HG03064 (cell line): Measurements from ENCODE around the gene SMTN.
"Not testable (repeated sequence)": the region's sequence is repeated elsewhere in the genome, so short reads cannot be mapped to it uniquely, and the experiment has no call there.

ENCODE experiments used
- ATAC-seq: cut with Tn5 transposase; IDR thresholded peaks from one replicate; pipeline ENCODE4 v1.9.1; 2021; ENCODE audit warnings: low read depth; ENCODE audit not compliant: unreplicated experiment

SMTN gene

GRCh38 chr22:31103111-31103510, 22.0 kb downstream of the SMTN start:
- no peak for ATAC-seq

- no peak for ATAC-seq
Measured at GRCh38 chr22:31103899-31104694, 23.0 kb downstream of the SMTN start.

GRCh38 chr22:31104869-31105268, 23.8 kb downstream of the SMTN start:
- no peak for ATAC-seq

- no peak for ATAC-seq
Measured at GRCh38 chr22:31105282-31105929, 24.3 kb downstream of the SMTN start.

- ATAC-seq, result no peak
Measured at GRCh38 chr22:31106001-31106571, 25.0 kb downstream of the SMTN start.

GRCh38 chr22:31106731-31107177, 25.6 kb downstream of the SMTN start:
- ATAC-seq, result no peak

GRCh38 chr22:31107178-31107893, 26.2 kb downstream of the SMTN start, which contains the start of gene SELENOM:
SELENOM (minus strand) TSS chr22:31107568; CDS start chr22:31107505, 63 bp downstream.
- peak; percentile 72 for ATAC-seq

- ATAC-seq, result no peak
Measured at GRCh38 chr22:31107894-31108218, 26.7 kb downstream of the SMTN start.

- ATAC-seq, result not testable (repeated sequence)
Measured at GRCh38 chr22:31112547-31113091, 31.5 kb downstream of the SMTN start.

GRCh38 chr22:31118046-31118820, 37.1 kb downstream of the SMTN start:
- no peak for ATAC-seq

- ATAC-seq, result no peak
Measured at GRCh38 chr22:31119026-31119717, 38.1 kb downstream of the SMTN start.

- no peak for ATAC-seq
Measured at GRCh38 chr22:31120230-31120629, 39.1 kb downstream of the SMTN start.

- ATAC-seq, result no peak
Measured at GRCh38 chr22:31120642-31121041, 39.5 kb downstream of the SMTN start.

GRCh38 chr22:31121403-31121802, 40.3 kb downstream of the SMTN start:
- ATAC-seq, result no peak

GRCh38 chr22:31122196-31122531, 41.0 kb downstream of the SMTN start:
- ATAC-seq, result no peak

- ATAC-seq, result no peak
Measured at GRCh38 chr22:31122532-31123291, 41.6 kb downstream of the SMTN start, which contains the start of gene INPP5J. INPP5J (plus strand) TSS chr22:31122966; CDS start chr22:31123015, 49 bp downstream.

- no peak for ATAC-seq
Measured at GRCh38 chr22:31123292-31123602, 42.1 kb downstream of the SMTN start.

GRCh38 chr22:31124290-31124689, 43.2 kb downstream of the SMTN start:
- ATAC-seq, result no peak
